Lower leg skin (tissue), 4 donors: ENCODE results near the gene HSD17B13. TPM values are rescaled to one million over a fixed set of nuclear protein-coding genes. Genes with fewer than 3 reads are reported as not detected.

Experiments
- DNase-seq, 2 donors: peaks; one replicate each; pipeline ENCODE4 v3.0.0-alpha.2; 2019; ENCODE audit warnings: low spot score in 2 of 2
- H3K4me3 ChIP-seq: fragments of 200-600 bp; sonication (generic); 2 replicates; pipeline ENCODE4 v1.5.1; 2017; ENCODE audit warnings: mild to moderate bottlenecking, low read depth; ENCODE audit not compliant: poor library complexity, severe bottlenecking
- POLR2A ChIP-seq, 2 donors: fragments of 450-650 bp; IDR thresholded peaks; one replicate each; pipeline ENCODE4 v1.6.1; 2016 to 2017; ENCODE audit warnings: antibody characterized with exemption in 2 of 2, mild to moderate bottlenecking in 1 of 2, moderate library complexity in 1 of 2
- WGBS, 2 donors: methylation state at CpG; one replicate each; pipeline ENCODE4 v1.1.5; 2018; 5-methylcytosine and 5-hydroxymethylcytosine counted together
- intact Hi-C: fragments of 100-400 bp; cut with DNase I; formaldehyde crosslinking; loops from one replicate; pipeline ENCODE4 v1.15.0; 2023; ENCODE audit warnings: low total_unique reads
- total RNA-seq, 4 donors: library from RNA; depleted of rRNA; stranded (reverse); fragments of >200 nt; gene quantifications; one replicate each; pipeline ENCODE4 v1.1.0, GENCODE V29; 2016
- TF ChIP-seq, protein P1 (sequence below), 3 donors: fragments of 450-650 bp; IDR thresholded peaks; one replicate each; pipeline ENCODE4 v1.5.1; 2016; ENCODE audit warnings: antibody characterized with exemption in 3 of 3, mild to moderate bottlenecking in 3 of 3, moderate library complexity in 2 of 3

The HSD17B13 gene
- total RNA-seq, 4 donors from 2014 or later: 0.55 to 76.4 (median 34.8) TPM

DNA sequence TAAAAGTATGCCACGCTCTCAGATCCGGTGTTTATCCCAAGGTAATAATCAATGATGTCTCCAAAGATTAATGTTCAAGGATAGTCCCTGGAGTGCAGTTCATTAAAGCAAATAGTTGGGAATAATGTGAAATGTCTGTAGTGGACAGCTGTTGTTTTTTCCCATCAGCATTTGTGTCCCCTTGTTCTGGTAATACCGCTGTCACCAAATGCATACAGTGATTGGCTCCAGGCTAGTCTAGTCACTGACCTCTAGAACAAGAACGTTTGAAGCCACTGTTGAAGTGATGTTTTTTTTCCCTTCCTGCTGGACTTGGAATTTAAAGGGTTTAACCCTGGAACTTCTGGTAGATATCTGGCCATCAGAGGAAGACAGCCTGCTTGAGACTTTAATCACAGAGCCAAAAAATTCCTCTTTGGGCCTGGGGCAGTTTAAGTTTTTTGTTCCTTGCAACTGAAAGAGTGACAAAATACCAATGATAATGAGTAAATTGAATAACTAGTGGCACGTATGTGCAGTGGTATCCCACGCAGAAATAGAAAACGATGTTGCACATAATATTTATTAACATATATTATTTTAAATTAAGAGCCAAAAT, 37.8 kb upstream of the HSD17B13 start:
- no peak for DNase-seq
- TF ChIP-seq, protein P1, sequence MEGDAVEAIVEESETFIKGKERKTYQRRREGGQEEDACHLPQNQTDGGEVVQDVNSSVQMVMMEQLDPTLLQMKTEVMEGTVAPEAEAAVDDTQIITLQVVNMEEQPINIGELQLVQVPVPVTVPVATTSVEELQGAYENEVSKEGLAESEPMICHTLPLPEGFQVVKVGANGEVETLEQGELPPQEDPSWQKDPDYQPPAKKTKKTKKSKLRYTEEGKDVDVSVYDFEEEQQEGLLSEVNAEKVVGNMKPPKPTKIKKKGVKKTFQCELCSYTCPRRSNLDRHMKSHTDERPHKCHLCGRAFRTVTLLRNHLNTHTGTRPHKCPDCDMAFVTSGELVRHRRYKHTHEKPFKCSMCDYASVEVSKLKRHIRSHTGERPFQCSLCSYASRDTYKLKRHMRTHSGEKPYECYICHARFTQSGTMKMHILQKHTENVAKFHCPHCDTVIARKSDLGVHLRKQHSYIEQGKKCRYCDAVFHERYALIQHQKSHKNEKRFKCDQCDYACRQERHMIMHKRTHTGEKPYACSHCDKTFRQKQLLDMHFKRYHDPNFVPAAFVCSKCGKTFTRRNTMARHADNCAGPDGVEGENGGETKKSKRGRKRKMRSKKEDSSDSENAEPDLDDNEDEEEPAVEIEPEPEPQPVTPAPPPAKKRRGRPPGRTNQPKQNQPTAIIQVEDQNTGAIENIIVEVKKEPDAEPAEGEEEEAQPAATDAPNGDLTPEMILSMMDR (IDR thresholded peaks at IDR 0.05): no peak
- no peak for TF ChIP-seq POLR2A (IDR thresholded peaks at IDR 0.05)
- intact Hi-C loops: no loop called here
- 77 to 78% methylated on average over 7 of the region's 7 CpGs for WGBS, 2 donors
- H3K4me3 ChIP-seq: no peak overlapping the region

DNA sequence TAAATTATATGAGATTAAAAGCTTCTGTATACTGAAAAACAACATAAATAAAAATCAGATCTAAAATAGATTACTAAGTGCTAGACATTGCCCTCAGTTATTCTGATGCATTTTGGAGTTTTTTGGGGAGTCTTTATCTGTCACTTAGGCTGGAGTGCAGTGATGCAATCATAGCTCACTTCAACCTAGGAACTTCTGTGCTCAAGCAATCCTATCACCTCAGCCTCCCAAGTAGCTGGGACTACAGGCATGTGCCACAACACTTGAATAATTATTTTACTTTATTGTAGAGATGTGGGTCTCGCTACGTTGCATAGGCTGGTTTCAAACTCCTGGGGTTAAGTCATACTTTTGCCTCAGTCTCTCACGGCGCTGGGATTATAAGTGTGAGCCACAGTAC, 36.6 kb upstream of the HSD17B13 start:
- no peak overlapping the region for H3K4me3 ChIP-seq
- 95 to 98% methylated on average over 4 of the region's 4 CpGs for WGBS, 2 donors
- intact Hi-C loops: no loop called here

GRCh38 chr4:87356832-87357526, 34.3 kb upstream of the HSD17B13 start:
- WGBS, 2 donors: 88 to 93% methylated on average over 2 of the region's 2 CpGs
- no peak for DNase-seq
- TF ChIP-seq, protein P1 (IDR thresholded peaks at IDR 0.05): no peak
- no peak for TF ChIP-seq POLR2A (IDR thresholded peaks at IDR 0.05)
- intact Hi-C loops: no loop called here
- H3K4me3 ChIP-seq: no peak overlapping the region

More for the DNA sequence above, 36.6 kb upstream of the HSD17B13 start:
- no peak for DNase-seq
- TF ChIP-seq POLR2A (IDR thresholded peaks at IDR 0.05): no peak
- TF ChIP-seq, protein P1 (IDR thresholded peaks at IDR 0.05): no peak

GRCh38 chr4:87354168-87355102, 31.8 kb upstream of the HSD17B13 start:
- 69% methylated on average over 7 of the region's 7 CpGs for WGBS, 2 donors
- TF ChIP-seq POLR2A (IDR thresholded peaks at IDR 0.05): no peak
- TF ChIP-seq, protein P1 (IDR thresholded peaks at IDR 0.05): no peak
- no peak overlapping the region for H3K4me3 ChIP-seq
- DNase-seq: no peak
- intact Hi-C loops: no loop called here

DNA sequence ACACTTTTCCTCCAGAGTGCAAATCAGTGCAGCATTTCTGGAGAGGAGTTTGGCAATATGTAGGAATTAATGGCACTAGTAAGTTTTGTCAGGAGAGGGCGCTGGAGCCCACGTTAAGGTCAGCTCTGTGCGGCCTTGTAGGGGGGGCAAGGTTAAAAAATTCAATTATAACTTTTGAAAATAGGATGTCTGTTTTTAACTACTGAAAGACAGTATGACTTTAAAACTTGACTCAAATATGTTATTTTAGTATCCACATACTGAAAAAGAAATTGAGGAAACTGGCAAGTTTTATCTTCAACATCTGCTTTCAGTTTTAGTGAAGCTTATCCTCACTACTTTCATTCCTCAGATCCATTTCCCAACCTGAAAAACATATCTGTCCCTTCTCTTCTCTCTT, 30.9 kb upstream of the HSD17B13 start:
- 35 to 50% methylated on average over 3 of the region's 3 CpGs for WGBS, 2 donors
- no peak for DNase-seq
- no peak for TF ChIP-seq POLR2A (IDR thresholded peaks at IDR 0.05)
- TF ChIP-seq, protein P1 (IDR thresholded peaks at IDR 0.05): no peak

More for the DNA sequence above, 30.9 kb upstream of the HSD17B13 start:
- intact Hi-C loops: no loop called here
- no peak overlapping the region for H3K4me3 ChIP-seq
